ENCODE results near the gene HOXD10.

Gene HOXD10

GRCh38 chr2:176107731-176108181, 8.8 kb upstream of the HOXD10 start:
- no peak for DNase-seq (ENCODE audit: low read depth)

- no peak for DNase-seq (ENCODE audit: low read depth)
Measured at GRCh38 chr2:176109192-176109901, 7.2 kb upstream of the HOXD10 start.

GRCh38 chr2:176109946-176110345, 6.6 kb upstream of the HOXD10 start:
- no peak for DNase-seq (ENCODE audit: low read depth)

GRCh38 chr2:176110415-176111308, 5.9 kb upstream of the HOXD10 start:
- DNase-seq (ENCODE audit: low read depth) = no peak

- no peak for DNase-seq (ENCODE audit: low read depth)
Measured at GRCh38 chr2:176111309-176111663, 5.3 kb upstream of the HOXD10 start.

- no peak for DNase-seq (ENCODE audit: low read depth)
Measured at GRCh38 chr2:176111846-176112374, 4.7 kb upstream of the HOXD10 start.

- DNase-seq (ENCODE audit: low read depth) = no peak
Measured at GRCh38 chr2:176112375-176113302, 3.9 kb upstream of the HOXD10 start.

GRCh38 chr2:176114120-176114929, 2.3 kb upstream of the HOXD10 start:
- no peak for DNase-seq (ENCODE audit: low read depth)

GRCh38 chr2:176114930-176115625, 1.5 kb upstream of the HOXD10 start:
- DNase-seq (ENCODE audit: low read depth) = no peak

GRCh38 chr2:176117162-176117822, 714 bp downstream of the HOXD10 start:
- no peak for DNase-seq (ENCODE audit: low read depth)

- DNase-seq (ENCODE audit: low read depth) = no peak
Measured at GRCh38 chr2:176117823-176118371, 1.3 kb downstream of the HOXD10 start.

- DNase-seq (ENCODE audit: low read depth) = no peak
Measured at GRCh38 chr2:176118601-176119339, 2.2 kb downstream of the HOXD10 start.

- no peak for DNase-seq (ENCODE audit: low read depth)
Measured at GRCh38 chr2:176120364-176121189, 4.0 kb downstream of the HOXD10 start.

GRCh38 chr2:176121190-176122051, 4.8 kb downstream of the HOXD10 start:
- no peak for DNase-seq (ENCODE audit: low read depth)

GRCh38 chr2:176122052-176122682, 5.6 kb downstream of the HOXD10 start:
- DNase-seq (ENCODE audit: low read depth) = no peak

- no peak for DNase-seq (ENCODE audit: low read depth)
Measured at GRCh38 chr2:176122683-176123410, 6.3 kb downstream of the HOXD10 start, which contains the start of gene HOXD9. HOXD9 (plus strand) TSS chr2:176122719; CDS start chr2:176122769, 50 bp downstream.

All from stromal cell of bone marrow (primary cell).